GM12878 (cell line): ENCODE measurements around the gene GLS. TPM values are rescaled to one million over a fixed set of nuclear protein-coding genes. Genes with fewer than 3 reads are reported as not detected.

Experiments
- ATAC-seq: fragments of 200-7000 bp; cut with Tn5 transposase; 3 replicates; pipeline ENCODE4 v1.9.1; 2020; ENCODE audit warnings: mild to moderate bottlenecking, moderate library complexity
- BruUV-seq: library from RNA; stranded (reverse); fragments of 400-500 nt; replicated peaks from 2 replicates; lab custom pipeline; 2021; lab: Mats Ljungman, UMichigan
- CTCF ChIA-PET: fragments of 300-600 bp; sonication (Branson Sonifier 250); formaldehyde crosslinking; extraction: SDS; loops from one replicate; lab custom pipeline; 2021; ENCODE audit warnings: inconsistent platforms; lab: Yijun Ruan, JAX
- POLR2A ChIA-PET: fragments of 350-600 bp; formaldehyde crosslinking; extraction: SDS; loops from one replicate; lab custom pipeline; 2021; ENCODE audit warnings: inconsistent platforms; lab: Charles Lee
- RAD21 ChIA-PET: fragments of 300-600 bp; sonication (Branson Sonifier 250); formaldehyde crosslinking; loops from one replicate; lab custom pipeline; 2023; ENCODE audit warnings: antibody characterized with exemption; ENCODE audit not compliant: unreplicated experiment; lab: Charles Lee
- SMC1A ChIA-PET: fragments of 300-600 bp; sonication (Branson Sonifier 250); formaldehyde crosslinking; loops from one replicate; lab custom pipeline; 2023; ENCODE audit not compliant: unreplicated experiment, uncharacterized antibody; lab: Charles Lee
- DNase-seq: peaks from one replicate; pipeline ENCODE4 v3.0.0-alpha.2; 2011; ENCODE audit warnings: low read depth, low spot score
- FAIRE-seq: peaks from 3 replicates; lab custom pipeline; 2011; peaks lifted over from hg19 to GRCh38; lab: Jason Lieb, UNC
- H2AFZ ChIP-seq: 2 replicates; pipeline ENCODE4 v1.6.0; 2011; ENCODE audit warnings: low read depth, low read length, control low read depth; ENCODE audit not compliant: control insufficient read depth
- H3K27ac ChIP-seq: 2 replicates; pipeline ENCODE4 v1.5.1; 2011; ENCODE audit warnings: control low read depth; ENCODE audit not compliant: control insufficient read depth, insufficient read depth
- H3K27me3 ChIP-seq, 2 experiments: replicated peaks in 1 of 2; 2 replicates each; pipeline versions ENCODE4 v1.6.0 to v1.6.1; 2011; ENCODE audit warnings: low read length in 1 of 2; ENCODE audit not compliant: control insufficient read depth in 2 of 2, insufficient read depth in 2 of 2
- H3K36me3 ChIP-seq, 2 experiments: 2 replicates each; pipeline ENCODE4 v1.5.1; 2011; ENCODE audit warnings: low read length in 1 of 2; ENCODE audit not compliant: control insufficient read depth in 2 of 2, insufficient read depth in 2 of 2
- H3K4me1 ChIP-seq: 2 replicates; pipeline ENCODE4 v1.6.1; 2011; ENCODE audit warnings: mild to moderate bottlenecking, low read length, moderate library complexity, mixed read lengths; ENCODE audit not compliant: control insufficient read depth, insufficient read depth
- H3K4me2 ChIP-seq: 2 replicates; pipeline ENCODE4 v1.6.0; 2011; ENCODE audit warnings: control low read depth; ENCODE audit not compliant: control insufficient read depth, insufficient read depth
- H3K4me3 ChIP-seq: fragments of 200-600 bp; sonication (generic); 2 replicates; pipeline ENCODE4 v1.5.1; 2016
- H3K79me2 ChIP-seq: 2 replicates; pipeline ENCODE4 v1.6.0; 2011; ENCODE audit warnings: low read length; ENCODE audit not compliant: control insufficient read depth, insufficient read depth
- H3K9ac ChIP-seq: 2 replicates; pipeline ENCODE4 v1.8.0; 2011; ENCODE audit warnings: low read length, control low read depth, mixed read lengths; ENCODE audit not compliant: control insufficient read depth, insufficient read depth
- H3K9me3 ChIP-seq: replicated peaks from 3 replicates; pipeline ENCODE4 v1.5.1; 2011; ENCODE audit warnings: mild to moderate bottlenecking, low read length; ENCODE audit not compliant: control insufficient read depth, insufficient read depth
- H4K20me1 ChIP-seq: 2 replicates; pipeline ENCODE4 v1.6.0; 2011; ENCODE audit not compliant: control insufficient read depth, insufficient read depth
- BACH1 ChIP-seq: fragments of 450-650 bp; IDR thresholded peaks from 2 replicates; pipeline ENCODE4 v1.6.1; 2017; ENCODE audit warnings: mild to moderate bottlenecking, borderline replicate concordance
- CBX5 ChIP-seq: sonication (generic); IDR thresholded peaks from 2 replicates; pipeline ENCODE4 v1.6.1; 2016; ENCODE audit warnings: low read depth, moderate library complexity, mild to moderate bottlenecking, inconsistent platforms
- EGR1 ChIP-seq, 2 experiments: IDR thresholded peaks; 1 replicate in 1 of 2; 2 replicates in 1 of 2; pipeline ENCODE4 v1.6.1; 2011 to 2012; ENCODE audit warnings: low read depth in 2 of 2, low read length in 2 of 2, borderline replicate concordance in 1 of 2, mild to moderate bottlenecking in 1 of 2, moderate library complexity in 1 of 2
- IKZF1 ChIP-seq: fragments of 450-650 bp; conservative IDR thresholded peaks from 2 replicates; pipeline ENCODE4 v1.6.1; 2017; ENCODE audit warnings: antibody characterized with exemption, mild to moderate bottlenecking
- MTA3 ChIP-seq: IDR thresholded peaks from 2 replicates; pipeline ENCODE4 v1.6.1; 2012; ENCODE audit warnings: low read length, inconsistent platforms, borderline replicate concordance
- NBN ChIP-seq: fragments of 450-650 bp; IDR thresholded peaks from 2 replicates; pipeline ENCODE4 v1.6.1; 2016
- POLR2AphosphoS5 ChIP-seq: IDR thresholded peaks from 2 replicates; pipeline ENCODE4 v1.6.1; 2011; ENCODE audit warnings: mild to moderate bottlenecking, low read length, inconsistent platforms
- SMAD1 ChIP-seq: fragments of 450-650 bp; IDR thresholded peaks from 2 replicates; pipeline ENCODE4 v1.6.1; 2018; ENCODE audit warnings: mild to moderate bottlenecking, low read depth; ENCODE audit not compliant: partially characterized antibody
- WRNIP1 ChIP-seq: IDR thresholded peaks from 2 replicates; pipeline ENCODE4 v1.6.1; 2011; ENCODE audit warnings: low read depth, low read length, improper control_type of control experiment, borderline replicate concordance
- ZBED1 ChIP-seq: IDR thresholded peaks from 2 replicates; pipeline ENCODE4 v1.6.1; 2016; ENCODE audit warnings: borderline replicate concordance
- ZNF24 ChIP-seq: fragments of 450-650 bp; IDR thresholded peaks from 2 replicates; pipeline ENCODE4 v1.6.1; 2017; ENCODE audit warnings: antibody characterized with exemption, mild to moderate bottlenecking
- ZZZ3 ChIP-seq: IDR thresholded peaks from 2 replicates; pipeline ENCODE4 v1.6.1; 2011; ENCODE audit warnings: low read depth; ENCODE audit not compliant: control insufficient read depth, insufficient read length
- WGBS: methylation state at CpG from one replicate; pipeline ENCODE4 v1.1.6; 2016; ENCODE audit warnings: low lambda C conversion rate; ENCODE audit not compliant: insufficient replicate concordance, insufficient coverage; ENCODE audit errors: missing lambda C conversion rate; 5-methylcytosine and 5-hydroxymethylcytosine counted together
- in situ Hi-C: fragments of 300-500 bp; cut with MboI; formaldehyde crosslinking; loops from 9 replicates; pipeline ENCODE4 v1.14.3; 2018; ENCODE audit warnings: mixed read lengths
- intact Hi-C: fragments of 100-400 bp; cut with micrococcal nuclease; formaldehyde crosslinking; loops from one replicate; pipeline ENCODE4 v1.14.2; 2022; ENCODE audit not compliant: unreplicated experiment
- polyA plus RNA-seq, 11 experiments: library from polyadenylated mRNA; depleted of rRNA in 4 of 11; unstranded in 6 of 11; stranded (reverse) in 5 of 11; fragments of >200 nt; fragmentation: Nextera tagmentation in 4 of 11; fragmentation: Illumina TruSeq in 1 of 11; extraction: Ambion mirVana in 4 of 11; extraction: Trizol in 1 of 11; gene quantifications; 1 replicate in 1 of 11; 2 replicates in 10 of 11; pipeline versions ENCODE4 v1.2.1 to v1.2.3, GENCODE V29; 2011 to 2016; ENCODE audit warnings: inconsistent platforms in 2 of 11, missing spikeins in 2 of 11, low read depth in 1 of 11
- total RNA-seq, 4 experiments: library from RNA; depleted of rRNA in 3 of 4; stranded (reverse); fragments of >200 nt in 3 of 4; fragmentation: Illumina TruSeq in 1 of 4; extraction: Trizol in 1 of 4; gene quantifications; 2 replicates each; pipeline versions ENCODE4 v1.2.1 to v1.2.3, GENCODE V29; 2013 to 2021
- TF ChIP-seq, protein P1 (sequence below): fragments of 450-650 bp; IDR thresholded peaks from 2 replicates; pipeline ENCODE4 v1.6.1; 2016; ENCODE audit warnings: mild to moderate bottlenecking, moderate library complexity, borderline replicate concordance
- TF ChIP-seq, protein P2 (sequence below): fragments of 450-650 bp; IDR thresholded peaks from 2 replicates; pipeline ENCODE4 v1.6.1; 2017; ENCODE audit warnings: mild to moderate bottlenecking, low read depth, inconsistent platforms; ENCODE audit not compliant: poor library complexity, severe bottlenecking
- TF ChIP-seq, protein P3 (sequence below): IDR thresholded peaks from 2 replicates; pipeline ENCODE4 v1.6.1; 2012; ENCODE audit warnings: mild to moderate bottlenecking, low read depth, low read length

Gene GLS
- total and polyA plus RNA-seq, 10 of the 15 experiments (the other 5 are each of a cell fraction or from before 2014, with no cell fraction given), result 15.7 to 145 (median 70.8) TPM

DNA sequence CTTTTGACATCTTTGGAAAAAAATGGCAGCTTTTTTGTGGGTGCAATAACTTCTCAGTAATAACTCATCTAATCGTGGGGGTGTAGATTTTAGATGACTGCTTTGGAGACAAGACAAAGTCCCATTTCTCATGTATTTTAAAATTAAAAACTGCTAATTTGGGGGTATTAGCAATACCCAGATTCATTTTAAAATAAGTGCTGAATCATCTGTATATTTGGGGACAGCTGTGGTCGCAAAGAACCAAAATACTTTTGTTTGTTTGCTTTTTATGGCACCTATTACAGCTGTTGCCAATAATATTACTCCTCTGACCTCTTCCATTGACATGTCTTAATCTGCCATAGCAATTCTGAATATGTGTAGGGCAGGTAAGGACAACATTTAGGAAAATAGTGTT is 87.9 kb downstream of the GLS start:
- ChIA-PET RAD21 (interaction anchor here (0.8 to 1.2 kb wide), 3 partner anchors 68 to 118 kb away, joined by 3 to 5 read pairs (median 3); no protein-coding TSS in a partner anchor), POLR2A (interaction anchor here (1.0 kb wide), 1 partner anchor 96 kb away, joined by 3 read pairs; no protein-coding TSS in a partner anchor), CTCF (interaction anchor here (0.6 to 2.8 kb wide), 10 partner anchors 9 to 541 kb away, joined by 3 to 16 read pairs (median 5); no protein-coding TSS in a partner anchor), SMC1A (interaction anchor here (0.7 to 2.2 kb wide), 9 partner anchors 9 to 118 kb away, joined by 3 to 8 read pairs (median 5); no protein-coding TSS in a partner anchor)
- no peaks in the 10 kb centered on the region for H3K27me3 ChIP-seq
- H3K4me2 ChIP-seq, result no peak overlapping the region
- H3K4me1 ChIP-seq, result no peaks in the 10 kb centered on the region
- DNase-seq, result no peak
- intact Hi-C loops, result no loop called here
- 95% methylated on average over 2 of the region's 2 CpGs for WGBS
- no peak for FAIRE-seq
- H3K36me3 ChIP-seq, result peaks cover 34 to 72% of the 10 kb centered on the region in 2 experiments
- no peak overlapping the region for H3K9ac ChIP-seq
- in situ Hi-C loops, result no loop called here
- no peaks in the 10 kb centered on the region; the same call in none of the 2 replicates for H3K79me2 ChIP-seq
- no peak overlapping the region for H2AFZ ChIP-seq
- no peak for ATAC-seq
- H3K27ac ChIP-seq, result no peak overlapping the region
- BruUV-seq, result no TSS peak
- H3K4me3 ChIP-seq, result no peak overlapping the region
- H3K9me3 ChIP-seq, result no peaks in the 10 kb centered on the region
- peaks cover 1% of the 10 kb centered on the region for H4K20me1 ChIP-seq
- no peak for TF ChIP-seq SMAD1
- no peak for TF ChIP-seq IKZF1
- no peak for TF ChIP-seq MTA3
- no peak for TF ChIP-seq CBX5
- TF ChIP-seq ZZZ3, result no peak
- TF ChIP-seq, protein P1, sequence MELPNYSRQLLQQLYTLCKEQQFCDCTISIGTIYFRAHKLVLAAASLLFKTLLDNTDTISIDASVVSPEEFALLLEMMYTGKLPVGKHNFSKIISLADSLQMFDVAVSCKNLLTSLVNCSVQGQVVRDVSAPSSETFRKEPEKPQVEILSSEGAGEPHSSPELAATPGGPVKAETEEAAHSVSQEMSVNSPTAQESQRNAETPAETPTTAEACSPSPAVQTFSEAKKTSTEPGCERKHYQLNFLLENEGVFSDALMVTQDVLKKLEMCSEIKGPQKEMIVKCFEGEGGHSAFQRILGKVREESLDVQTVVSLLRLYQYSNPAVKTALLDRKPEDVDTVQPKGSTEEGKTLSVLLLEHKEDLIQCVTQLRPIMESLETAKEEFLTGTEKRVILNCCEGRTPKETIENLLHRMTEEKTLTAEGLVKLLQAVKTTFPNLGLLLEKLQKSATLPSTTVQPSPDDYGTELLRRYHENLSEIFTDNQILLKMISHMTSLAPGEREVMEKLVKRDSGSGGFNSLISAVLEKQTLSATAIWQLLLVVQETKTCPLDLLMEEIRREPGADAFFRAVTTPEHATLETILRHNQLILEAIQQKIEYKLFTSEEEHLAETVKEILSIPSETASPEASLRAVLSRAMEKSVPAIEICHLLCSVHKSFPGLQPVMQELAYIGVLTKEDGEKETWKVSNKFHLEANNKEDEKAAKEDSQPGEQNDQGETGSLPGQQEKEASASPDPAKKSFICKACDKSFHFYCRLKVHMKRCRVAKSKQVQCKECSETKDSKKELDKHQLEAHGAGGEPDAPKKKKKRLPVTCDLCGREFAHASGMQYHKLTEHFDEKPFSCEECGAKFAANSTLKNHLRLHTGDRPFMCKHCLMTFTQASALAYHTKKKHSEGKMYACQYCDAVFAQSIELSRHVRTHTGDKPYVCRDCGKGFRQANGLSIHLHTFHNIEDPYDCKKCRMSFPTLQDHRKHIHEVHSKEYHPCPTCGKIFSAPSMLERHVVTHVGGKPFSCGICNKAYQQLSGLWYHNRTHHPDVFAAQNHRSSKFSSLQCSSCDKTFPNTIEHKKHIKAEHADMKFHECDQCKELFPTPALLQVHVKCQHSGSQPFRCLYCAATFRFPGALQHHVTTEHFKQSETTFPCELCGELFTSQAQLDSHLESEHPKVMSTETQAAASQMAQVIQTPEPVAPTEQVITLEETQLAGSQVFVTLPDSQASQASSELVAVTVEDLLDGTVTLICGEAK, result no peak
- TF ChIP-seq, protein P2, sequence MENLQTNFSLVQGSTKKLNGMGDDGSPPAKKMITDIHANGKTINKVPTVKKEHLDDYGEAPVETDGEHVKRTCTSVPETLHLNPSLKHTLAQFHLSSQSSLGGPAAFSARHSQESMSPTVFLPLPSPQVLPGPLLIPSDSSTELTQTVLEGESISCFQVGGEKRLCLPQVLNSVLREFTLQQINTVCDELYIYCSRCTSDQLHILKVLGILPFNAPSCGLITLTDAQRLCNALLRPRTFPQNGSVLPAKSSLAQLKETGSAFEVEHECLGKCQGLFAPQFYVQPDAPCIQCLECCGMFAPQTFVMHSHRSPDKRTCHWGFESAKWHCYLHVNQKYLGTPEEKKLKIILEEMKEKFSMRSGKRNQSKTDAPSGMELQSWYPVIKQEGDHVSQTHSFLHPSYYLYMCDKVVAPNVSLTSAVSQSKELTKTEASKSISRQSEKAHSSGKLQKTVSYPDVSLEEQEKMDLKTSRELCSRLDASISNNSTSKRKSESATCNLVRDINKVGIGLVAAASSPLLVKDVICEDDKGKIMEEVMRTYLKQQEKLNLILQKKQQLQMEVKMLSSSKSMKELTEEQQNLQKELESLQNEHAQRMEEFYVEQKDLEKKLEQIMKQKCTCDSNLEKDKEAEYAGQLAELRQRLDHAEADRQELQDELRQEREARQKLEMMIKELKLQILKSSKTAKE, result no peak
- TF ChIP-seq WRNIP1, result no peak
- TF ChIP-seq EGR1 (IDR thresholded peaks at IDR 0.05; ENCODE audit: borderline replicate concordance in 1 of 2, low read depth in 2 of 2, low read length in 2 of 2), result no peak
- TF ChIP-seq NBN, result no peak
- TF ChIP-seq ZBED1, result no peak
- TF ChIP-seq, protein P3, sequence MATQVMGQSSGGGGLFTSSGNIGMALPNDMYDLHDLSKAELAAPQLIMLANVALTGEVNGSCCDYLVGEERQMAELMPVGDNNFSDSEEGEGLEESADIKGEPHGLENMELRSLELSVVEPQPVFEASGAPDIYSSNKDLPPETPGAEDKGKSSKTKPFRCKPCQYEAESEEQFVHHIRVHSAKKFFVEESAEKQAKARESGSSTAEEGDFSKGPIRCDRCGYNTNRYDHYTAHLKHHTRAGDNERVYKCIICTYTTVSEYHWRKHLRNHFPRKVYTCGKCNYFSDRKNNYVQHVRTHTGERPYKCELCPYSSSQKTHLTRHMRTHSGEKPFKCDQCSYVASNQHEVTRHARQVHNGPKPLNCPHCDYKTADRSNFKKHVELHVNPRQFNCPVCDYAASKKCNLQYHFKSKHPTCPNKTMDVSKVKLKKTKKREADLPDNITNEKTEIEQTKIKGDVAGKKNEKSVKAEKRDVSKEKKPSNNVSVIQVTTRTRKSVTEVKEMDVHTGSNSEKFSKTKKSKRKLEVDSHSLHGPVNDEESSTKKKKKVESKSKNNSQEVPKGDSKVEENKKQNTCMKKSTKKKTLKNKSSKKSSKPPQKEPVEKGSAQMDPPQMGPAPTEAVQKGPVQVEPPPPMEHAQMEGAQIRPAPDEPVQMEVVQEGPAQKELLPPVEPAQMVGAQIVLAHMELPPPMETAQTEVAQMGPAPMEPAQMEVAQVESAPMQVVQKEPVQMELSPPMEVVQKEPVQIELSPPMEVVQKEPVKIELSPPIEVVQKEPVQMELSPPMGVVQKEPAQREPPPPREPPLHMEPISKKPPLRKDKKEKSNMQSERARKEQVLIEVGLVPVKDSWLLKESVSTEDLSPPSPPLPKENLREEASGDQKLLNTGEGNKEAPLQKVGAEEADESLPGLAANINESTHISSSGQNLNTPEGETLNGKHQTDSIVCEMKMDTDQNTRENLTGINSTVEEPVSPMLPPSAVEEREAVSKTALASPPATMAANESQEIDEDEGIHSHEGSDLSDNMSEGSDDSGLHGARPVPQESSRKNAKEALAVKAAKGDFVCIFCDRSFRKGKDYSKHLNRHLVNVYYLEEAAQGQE, result no peak
- TF ChIP-seq ZNF24, result no peak
- TF ChIP-seq POLR2AphosphoS5, result no peak
- TF ChIP-seq BACH1, result no peak
